HepG2 (cell line): Measurements from ENCODE around the gene ARHGAP20. TPM values are rescaled to one million over a fixed set of nuclear protein-coding genes. Genes with fewer than 3 reads are reported as not detected.
A peak's percentile ranks its signal among the peaks of the same experiment; 100 is the strongest.

Experiments
- ATAC-seq: fragments of 200-7000 bp; cut with Tn5 transposase; 3 replicates; pipeline ENCODE4 v1.9.1; 2020; ENCODE audit warnings: mild to moderate bottlenecking, moderate library complexity
- BruUV-seq: library from RNA; stranded (reverse); fragments of 400-500 nt; replicated peaks from 2 replicates; lab custom pipeline; 2021; lab: Mats Ljungman, UMichigan
- CTCF ChIA-PET: fragments of 300-600 bp; formaldehyde crosslinking; extraction: SDS; loops from one replicate; lab custom pipeline; 2021; ENCODE audit warnings: low total read pairs, inconsistent platforms, low intra/inter-chr PET ratio; lab: Yijun Ruan, JAX
- POLR2A ChIA-PET: fragments of 350-600 bp; sonication (Branson Sonifier 250); formaldehyde crosslinking; loops from one replicate; lab custom pipeline; 2020; ENCODE audit warnings: antibody characterized with exemption, inconsistent platforms; lab: Yijun Ruan, JAX
- DNase-seq: peaks from one replicate; pipeline ENCODE4 v3.0.0-alpha.2; 2015; ENCODE audit warnings: low spot score
- FAIRE-seq: peaks from 3 replicates; lab custom pipeline; 2011; peaks lifted over from hg19 to GRCh38; lab: Jason Lieb, UNC
- H2AFZ ChIP-seq: one replicate; pipeline ENCODE4 v1.6.1; 2011; ENCODE audit warnings: low read length, inconsistent platforms
- H3K27ac ChIP-seq: fragments of 300-600 bp; 3 replicates; pipeline ENCODE4 v1.8.0; 2011; ENCODE audit warnings: mixed run types, mild to moderate bottlenecking, mixed read lengths, low read length, inconsistent platforms; ENCODE audit not compliant: insufficient read depth; ENCODE audit errors: extremely low read length
- H3K27me3 ChIP-seq, 2 experiments: fragments of 200-600 bp in 1 of 2; 2 replicates in 1 of 2; 3 replicates in 1 of 2; pipeline versions ENCODE4 v1.6.0 to v1.8.0; 2011; ENCODE audit warnings: low read length in 2 of 2, mild to moderate bottlenecking in 2 of 2, moderate library complexity in 2 of 2, inconsistent platforms in 1 of 2; ENCODE audit not compliant: insufficient read depth in 2 of 2, control insufficient read depth in 1 of 2
- H3K36me3 ChIP-seq, 2 experiments: fragments of 200-600 bp in 1 of 2; replicated peaks in 1 of 2; 2 replicates in 1 of 2; 3 replicates in 1 of 2; pipeline versions ENCODE4 v1.5.1 to v1.8.0; 2011; ENCODE audit warnings: low read length in 2 of 2, inconsistent platforms in 1 of 2; ENCODE audit not compliant: insufficient read depth in 2 of 2, control insufficient read depth in 1 of 2
- H3K4me1 ChIP-seq: 2 replicates; pipeline ENCODE4 v1.5.1; 2012; ENCODE audit warnings: low read length, inconsistent platforms; ENCODE audit not compliant: insufficient read depth
- H3K4me2 ChIP-seq: 2 replicates; pipeline ENCODE4 v1.6.0; 2011; ENCODE audit warnings: low read depth, low read length, inconsistent platforms
- H3K4me3 ChIP-seq, 3 experiments: fragments of 200-600 bp in 1 of 3; sonication (generic), shearing (Covaris generic) in 1 of 3; replicated peaks in 1 of 3; 2 replicates each; pipeline ENCODE4 v1.5.1; 2011 to 2016; ENCODE audit warnings: low read length in 3 of 3, inconsistent platforms in 2 of 3, low read depth in 2 of 3, mild to moderate bottlenecking in 2 of 3, control low read depth in 1 of 3, mixed read lengths in 1 of 3; ENCODE audit not compliant: insufficient read depth in 1 of 3
- H3K79me2 ChIP-seq: one replicate; pipeline ENCODE4 v1.6.1; 2011; ENCODE audit warnings: low read length, inconsistent platforms; ENCODE audit not compliant: insufficient read depth
- H3K9ac ChIP-seq: 2 replicates; pipeline ENCODE4 v1.6.0; 2011; ENCODE audit warnings: mild to moderate bottlenecking, low read depth, low read length, inconsistent platforms; ENCODE audit not compliant: insufficient read depth
- H3K9me3 ChIP-seq: 2 replicates; pipeline ENCODE4 v1.5.1; 2012; ENCODE audit warnings: mild to moderate bottlenecking, low read length
- H4K20me1 ChIP-seq: 2 replicates; pipeline ENCODE4 v1.6.0; 2011; ENCODE audit warnings: inconsistent platforms, mild to moderate bottlenecking, low read length, moderate library complexity; ENCODE audit not compliant: insufficient read depth
- MAFF ChIP-seq: IDR thresholded peaks from 2 replicates; pipeline ENCODE4 v1.6.1; 2011; ENCODE audit warnings: low read depth, low read length, improper control_type of control experiment
- MAFK ChIP-seq, 2 experiments: IDR thresholded peaks in 1 of 2; conservative IDR thresholded peaks in 1 of 2; 2 replicates each; pipeline ENCODE4 v1.6.1; 2011; ENCODE audit warnings: improper control_type of control experiment in 2 of 2, low read length in 2 of 2
- ZFP36L2 ChIP-seq: sonication (generic); formaldehyde crosslinking; IDR thresholded peaks from 2 replicates; pipeline ENCODE4 v1.4.0; 2020; ENCODE audit warnings: missing genetic modification reagents
- in situ Hi-C: cut with HindIII; loops from 2 replicates; pipeline ENCODE4 v1.10.0; 2017; ENCODE audit warnings: low pct_unique_long_range_greater_than_20kb; ENCODE audit not compliant: extremely low pct_ligation_motif_present
- intact Hi-C: fragments of 100-400 bp; cut with micrococcal nuclease; formaldehyde crosslinking; loops from one replicate; pipeline ENCODE4 v1.10.0; 2022; ENCODE audit not compliant: unreplicated experiment
- polyA plus RNA-seq, 8 experiments: library from polyadenylated mRNA; depleted of rRNA in 3 of 8; stranded (reverse) in 7 of 8; unstranded in 1 of 8; fragments of >200 nt; fragmentation: Illumina TruSeq in 4 of 8; extraction: Trizol in 4 of 8; gene quantifications; 2 replicates each; pipeline versions ENCODE4 v1.2.1 to v1.2.3, GENCODE V29; 2011 to 2016; ENCODE audit warnings: low read depth in 4 of 8, missing spikeins in 1 of 8, mixed read lengths in 1 of 8; ENCODE audit not compliant: insufficient read depth in 1 of 8
- total RNA-seq, 5 experiments: library from RNA; depleted of rRNA; stranded (reverse); fragments of >200 nt; fragmentation: Illumina TruSeq; extraction: Trizol; gene quantifications; 2 replicates each; pipeline ENCODE4 v1.2.3, GENCODE V29; 2016; ENCODE audit warnings: low read depth in 1 of 5
- TF ChIP-seq, protein P1 (sequence below): sonication (generic); formaldehyde crosslinking; IDR thresholded peaks from 2 replicates; pipeline ENCODE4 v1.4.0; 2020; ENCODE audit warnings: mild to moderate bottlenecking, missing genetic modification reagents
- TF ChIP-seq, protein P2 (sequence below): sonication (generic); formaldehyde crosslinking; IDR thresholded peaks from 2 replicates; pipeline ENCODE4 v1.9.0; 2022; ENCODE audit warnings: missing genetic modification reagents, mild to moderate bottlenecking, borderline replicate concordance

The ARHGAP20 gene
- total and polyA plus RNA-seq, 2 of the 13 experiments (the other 11 are each of a cell fraction or from before 2014, with no cell fraction given), result not detected

DNA sequence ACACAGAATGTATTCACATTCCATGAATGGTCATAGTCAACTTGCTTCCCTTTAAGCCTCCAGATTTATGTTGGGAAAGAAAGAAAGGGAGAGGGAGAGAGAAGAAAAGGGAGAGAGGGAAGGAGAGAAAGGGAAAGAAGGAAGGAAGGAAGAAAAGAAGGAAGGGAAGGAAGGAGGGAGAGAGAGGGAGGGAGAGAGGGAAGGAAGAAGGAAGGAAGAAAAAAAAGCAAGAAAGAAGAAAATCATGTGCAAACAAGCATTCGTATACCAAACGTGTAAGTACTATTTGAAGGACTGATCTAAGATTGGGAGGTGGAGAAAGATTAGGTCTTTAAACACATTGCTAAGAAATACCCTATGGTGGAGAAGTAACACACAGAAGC lies 23.9 kb upstream of the ARHGAP20 start (continued):
- TF ChIP-seq, protein P1, sequence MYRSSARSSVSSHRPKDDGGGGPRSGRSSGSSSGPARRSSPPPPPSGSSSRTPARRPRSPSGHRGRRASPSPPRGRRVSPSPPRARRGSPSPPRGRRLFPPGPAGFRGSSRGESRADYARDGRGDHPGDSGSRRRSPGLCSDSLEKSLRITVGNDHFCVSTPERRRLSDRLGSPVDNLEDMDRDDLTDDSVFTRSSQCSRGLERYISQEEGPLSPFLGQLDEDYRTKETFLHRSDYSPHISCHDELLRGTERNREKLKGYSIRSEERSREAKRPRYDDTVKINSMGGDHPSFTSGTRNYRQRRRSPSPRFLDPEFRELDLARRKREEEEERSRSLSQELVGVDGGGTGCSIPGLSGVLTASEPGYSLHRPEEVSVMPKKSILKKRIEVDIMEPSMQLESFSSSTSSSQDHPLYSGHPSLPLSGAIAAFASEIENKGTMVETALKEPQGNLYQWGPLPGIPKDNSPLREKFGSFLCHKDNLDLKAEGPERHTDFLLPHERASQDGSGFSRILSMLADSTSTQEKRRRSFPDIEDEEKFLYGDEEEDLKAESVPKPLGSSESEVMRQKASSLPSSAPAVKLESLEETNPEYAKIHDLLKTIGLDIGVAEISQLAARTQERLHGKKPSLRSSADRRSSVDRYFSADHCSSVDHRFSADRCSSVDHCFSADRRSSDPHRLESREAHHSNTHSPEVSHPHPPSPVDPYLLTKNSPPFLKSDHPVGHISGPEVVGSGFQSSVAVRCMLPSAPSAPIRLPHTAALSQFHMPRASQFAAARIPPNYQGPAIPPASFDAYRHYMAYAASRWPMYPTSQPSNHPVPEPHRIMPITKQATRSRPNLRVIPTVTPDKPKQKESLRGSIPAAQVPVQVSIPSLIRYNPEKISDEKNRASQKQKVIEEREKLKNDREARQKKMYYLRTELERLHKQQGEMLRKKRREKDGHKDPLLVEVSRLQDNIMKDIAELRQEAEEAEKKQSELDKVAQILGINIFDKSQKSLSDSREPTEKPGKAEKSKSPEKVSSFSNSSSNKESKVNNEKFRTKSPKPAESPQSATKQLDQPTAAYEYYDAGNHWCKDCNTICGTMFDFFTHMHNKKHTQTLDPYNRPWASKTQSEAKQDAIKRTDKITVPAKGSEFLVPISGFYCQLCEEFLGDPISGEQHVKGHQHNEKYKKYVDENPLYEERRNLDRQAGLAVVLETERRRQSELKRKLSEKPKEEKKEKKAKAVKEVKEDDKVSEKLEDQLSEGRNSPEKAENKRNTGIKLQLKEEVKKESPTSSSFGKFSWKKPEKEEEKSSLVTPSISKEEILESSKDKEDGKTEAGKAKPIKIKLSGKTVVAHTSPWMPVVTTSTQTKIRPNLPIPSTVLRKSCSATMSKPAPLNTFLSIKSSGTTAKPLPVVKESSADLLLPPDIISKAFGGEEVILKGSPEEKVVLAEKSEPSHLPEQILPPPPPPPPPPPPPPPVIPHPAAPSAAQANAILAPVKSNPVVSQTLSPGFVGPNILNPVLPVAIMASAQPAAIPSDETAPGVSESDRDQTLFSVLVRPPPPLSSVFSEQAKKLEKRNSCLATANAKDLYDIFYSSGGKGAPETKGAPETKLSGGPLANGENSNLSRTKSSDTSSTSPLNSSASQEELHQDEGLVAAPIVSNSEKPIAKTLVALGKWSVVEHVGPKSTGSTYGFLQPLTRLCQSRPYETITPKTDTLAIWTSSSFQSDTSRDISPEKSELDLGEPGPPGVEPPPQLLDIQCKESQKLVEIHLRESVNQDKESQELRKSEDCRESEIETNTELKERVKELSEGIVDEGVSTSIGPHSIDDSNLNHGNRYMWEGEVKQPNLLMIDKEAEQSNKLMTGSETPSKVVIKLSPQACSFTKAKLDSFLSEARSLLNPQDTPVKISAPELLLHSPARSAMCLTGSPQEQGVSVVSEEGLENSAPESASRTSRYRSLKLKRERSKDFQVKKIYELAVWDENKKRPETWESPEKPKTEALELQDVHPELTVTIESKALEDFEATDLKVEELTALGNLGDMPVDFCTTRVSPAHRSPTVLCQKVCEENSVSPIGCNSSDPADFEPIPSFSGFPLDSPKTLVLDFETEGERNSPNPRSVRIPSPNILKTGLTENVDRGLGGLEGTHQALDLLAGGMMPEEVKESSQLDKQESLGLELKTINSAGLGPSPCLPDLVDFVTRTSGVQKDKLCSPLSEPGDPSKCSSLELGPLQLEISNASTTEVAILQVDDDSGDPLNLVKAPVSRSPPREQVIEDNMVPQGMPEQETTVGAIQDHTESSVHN (CRISPR knock-in tag), result no peak

- Histone ChIP-seq H4K20me1 (no peaks in the 10 kb centered on the region), H3K27me3 (no peaks in the 10 kb centered on the region), H2AFZ (no peak overlapping the region), H3K4me2 (no peak overlapping the region), H3K4me3 (no peak overlapping the region), H3K36me3 (no peaks in the 10 kb centered on the region), H3K79me2 (no peaks in the 10 kb centered on the region), H3K4me1 (no peaks in the 10 kb centered on the region), H3K9ac (no peak overlapping the region), H3K9me3 (no peaks in the 10 kb centered on the region), H3K27ac (no peak overlapping the region)
- TF ChIP-seq MAFF (peak; percentile 93), ZFP36L2 (no peak), MAFK (conservative IDR thresholded peaks at IDR 0.05 in 1 of 2, IDR thresholded peaks at IDR 0.05 in 1 of 2; ENCODE audit: low read length in 2 of 2) (peak; percentile 89 to 95)
- TF ChIP-seq, protein P2, sequence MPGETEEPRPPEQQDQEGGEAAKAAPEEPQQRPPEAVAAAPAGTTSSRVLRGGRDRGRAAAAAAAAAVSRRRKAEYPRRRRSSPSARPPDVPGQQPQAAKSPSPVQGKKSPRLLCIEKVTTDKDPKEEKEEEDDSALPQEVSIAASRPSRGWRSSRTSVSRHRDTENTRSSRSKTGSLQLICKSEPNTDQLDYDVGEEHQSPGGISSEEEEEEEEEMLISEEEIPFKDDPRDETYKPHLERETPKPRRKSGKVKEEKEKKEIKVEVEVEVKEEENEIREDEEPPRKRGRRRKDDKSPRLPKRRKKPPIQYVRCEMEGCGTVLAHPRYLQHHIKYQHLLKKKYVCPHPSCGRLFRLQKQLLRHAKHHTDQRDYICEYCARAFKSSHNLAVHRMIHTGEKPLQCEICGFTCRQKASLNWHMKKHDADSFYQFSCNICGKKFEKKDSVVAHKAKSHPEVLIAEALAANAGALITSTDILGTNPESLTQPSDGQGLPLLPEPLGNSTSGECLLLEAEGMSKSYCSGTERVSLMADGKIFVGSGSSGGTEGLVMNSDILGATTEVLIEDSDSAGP (CRISPR knock-in tag), result no peak
- in situ Hi-C loops, result no loop called here
- no peak for DNase-seq
- BruUV-seq, result no TSS peak
- no peak for FAIRE-seq
- ChIA-PET POLR2A (no interaction called here), CTCF (no interaction called here)
- ATAC-seq, result no peak
- intact Hi-C loops, result no loop called here
Measured at GRCh38 chr11:110735455-110736170, 23.4 kb upstream of the ARHGAP20 start.
